RWPE1 (cell line): ENCODE results near the gene ESYT2.

Experiments
- CTCF ChIA-PET: fragments of 350-600 bp; sonication (Branson Sonifier 250); formaldehyde crosslinking; extraction: SDS; loops from one replicate; lab custom pipeline; 2021; lab: Yijun Ruan, JAX
- POLR2A ChIA-PET: fragments of 400-600 bp; formaldehyde crosslinking; extraction: SDS; loops from one replicate; lab custom pipeline; 2020; ENCODE audit warnings: antibody characterized with exemption; ENCODE audit not compliant: low non-redundant PET; lab: Yijun Ruan, JAX
- DNase-seq: peaks from one replicate; pipeline ENCODE4 v3.0.0; 2012; ENCODE audit warnings: low spot score
- H3K27ac ChIP-seq: fragments of 450-650 bp; 2 replicates; pipeline ENCODE4 v1.5.1; 2017
- CTCF ChIP-seq: fragments of 450-650 bp; conservative IDR thresholded peaks from 2 replicates; pipeline ENCODE4 v1.5.1; 2017; ENCODE audit warnings: low read depth, mild to moderate bottlenecking

Gene ESYT2

GRCh38 chr7:158694650-158695049 is 134.7 kb downstream of the ESYT2 start:
- no peak for DNase-seq
- H3K27ac ChIP-seq, result no peak overlapping the region
- ChIA-PET POLR2A (no interaction called here), CTCF (no interaction called here)
- TF ChIP-seq CTCF, result no peak

GRCh38 chr7:158689488-158689887 is 139.8 kb downstream of the ESYT2 start:
- ChIA-PET POLR2A (no interaction called here), CTCF (interaction anchor here (1.3 kb wide), 1 partner anchor 287 kb away, joined by 7 read pairs; no protein-coding TSS in a partner anchor)
- DNase-seq, result no peak
- no peak for TF ChIP-seq CTCF
- H3K27ac ChIP-seq, result no peak overlapping the region

- DNase-seq, result no peak
- POLR2A ChIA-PET, result no interaction called here
- CTCF ChIA-PET, result no interaction called here
- H3K27ac ChIP-seq, result no peak overlapping the region
- no peak for TF ChIP-seq CTCF
Observed at GRCh38 chr7:158687406-158687805, 141.9 kb downstream of the ESYT2 start.

- DNase-seq, result no peak
- CTCF ChIA-PET, result no interaction called here
- TF ChIP-seq CTCF, result no peak
- POLR2A ChIA-PET, result no interaction called here
- H3K27ac ChIP-seq, result no peak overlapping the region
Observed at GRCh38 chr7:158685693-158686092, 143.6 kb downstream of the ESYT2 start.

GRCh38 chr7:158684329-158684728 is 145.0 kb downstream of the ESYT2 start:
- POLR2A ChIA-PET, result interaction anchor here (0.6 kb wide), 1 partner anchor 56 kb away, joined by 3 read pairs; no protein-coding TSS in a partner anchor
- CTCF ChIA-PET, result no interaction called here
- no peak for TF ChIP-seq CTCF
- DNase-seq, result no peak
- no peak overlapping the region for H3K27ac ChIP-seq

GRCh38 chr7:158683541-158683940 is 145.8 kb downstream of the ESYT2 start:
- H3K27ac ChIP-seq, result no peak overlapping the region
- ChIA-PET POLR2A (interaction anchor here (0.6 kb wide), 1 partner anchor 57 kb away, joined by 3 read pairs; no protein-coding TSS in a partner anchor), CTCF (no interaction called here)
- no peak for TF ChIP-seq CTCF
- DNase-seq, result no peak
